Osteoblast (primary cell): ENCODE data around the gene GRIN1. TPM values are rescaled to one million over a fixed set of nuclear protein-coding genes. Genes with fewer than 3 reads are reported as not detected.
A peak's percentile ranks its signal among the peaks of the same experiment; 100 is the strongest.

ENCODE experiments used
- DNase-seq: peaks from one replicate; pipeline ENCODE4 v3.0.0; 2011; ENCODE audit warnings: low spot score, mixed read lengths; ENCODE audit not compliant: insufficient read length; ENCODE audit errors: missing footprints
- H2AFZ ChIP-seq: 2 replicates; pipeline ENCODE4 v1.6.0; 2011; ENCODE audit warnings: mild to moderate bottlenecking, low read length
- H3K27ac ChIP-seq: 2 replicates; pipeline ENCODE4 v1.5.1; 2011; ENCODE audit warnings: mild to moderate bottlenecking, low read depth, low read length, moderate library complexity
- H3K27me3 ChIP-seq: 2 replicates; pipeline ENCODE4 v1.6.0; 2012; ENCODE audit warnings: mild to moderate bottlenecking, control low read depth, inconsistent platforms, low read length, moderate library complexity; ENCODE audit not compliant: insufficient read depth
- H3K36me3 ChIP-seq: 2 replicates; pipeline ENCODE4 v1.5.1; 2011; ENCODE audit warnings: mild to moderate bottlenecking, low read length, control low read depth, moderate library complexity; ENCODE audit not compliant: insufficient read depth
- H3K4me1 ChIP-seq: 2 replicates; pipeline ENCODE4 v1.5.1; 2011; ENCODE audit warnings: mild to moderate bottlenecking, low read length, control low read depth, moderate library complexity; ENCODE audit not compliant: insufficient read depth
- H3K4me2 ChIP-seq: 2 replicates; pipeline ENCODE4 v1.6.0; 2011; ENCODE audit warnings: mild to moderate bottlenecking, low read length; ENCODE audit not compliant: insufficient read depth
- H3K4me3 ChIP-seq: fragments of 200-600 bp; sonication (generic); 3 replicates; pipeline ENCODE4 v1.5.1; 2012; ENCODE audit warnings: mild to moderate bottlenecking, low read length, inconsistent platforms; ENCODE audit not compliant: insufficient read depth
- H3K79me2 ChIP-seq: 2 replicates; pipeline ENCODE4 v1.6.0; 2012; ENCODE audit warnings: mild to moderate bottlenecking, low read length, control low read depth, inconsistent platforms; ENCODE audit not compliant: insufficient read depth
- H3K9me3 ChIP-seq: 2 replicates; pipeline ENCODE4 v1.5.1; 2011; ENCODE audit warnings: low read depth, low read length, control low read depth
- H4K20me1 ChIP-seq: 2 replicates; pipeline ENCODE4 v1.6.0; 2012; ENCODE audit warnings: mild to moderate bottlenecking, low read length, control low read depth; ENCODE audit not compliant: insufficient read depth
- total RNA-seq: library from RNA; depleted of rRNA; stranded (reverse); fragments of >200 nt; gene quantifications from 2 replicates; pipeline ENCODE4 v1.2.3, GENCODE V29; 2012
- TF ChIP-seq, protein P1 (sequence below): IDR thresholded peaks from 2 replicates; pipeline ENCODE4 v1.5.1; 2011; ENCODE audit warnings: mild to moderate bottlenecking, low read depth, low read length, moderate library complexity; ENCODE audit errors: extremely low read depth

Gene GRIN1
- total RNA-seq, 1 donor, result not detected

- Histone ChIP-seq H3K27ac (no peak overlapping the region), H3K9me3 (no peaks in the 10 kb centered on the region), H3K36me3 (no peaks in the 10 kb centered on the region), H3K79me2 (no peaks in the 10 kb centered on the region), H3K4me1 (no peaks in the 10 kb centered on the region), H3K4me2 (no peak overlapping the region), H4K20me1 (peaks cover 5% of the 10 kb centered on the region), H3K4me3 (no peak overlapping the region), H3K27me3 (peaks cover 70% of the 10 kb centered on the region), H2AFZ (no peak overlapping the region)
- DNase-seq, result peak; percentile 95
- TF ChIP-seq, protein P1, sequence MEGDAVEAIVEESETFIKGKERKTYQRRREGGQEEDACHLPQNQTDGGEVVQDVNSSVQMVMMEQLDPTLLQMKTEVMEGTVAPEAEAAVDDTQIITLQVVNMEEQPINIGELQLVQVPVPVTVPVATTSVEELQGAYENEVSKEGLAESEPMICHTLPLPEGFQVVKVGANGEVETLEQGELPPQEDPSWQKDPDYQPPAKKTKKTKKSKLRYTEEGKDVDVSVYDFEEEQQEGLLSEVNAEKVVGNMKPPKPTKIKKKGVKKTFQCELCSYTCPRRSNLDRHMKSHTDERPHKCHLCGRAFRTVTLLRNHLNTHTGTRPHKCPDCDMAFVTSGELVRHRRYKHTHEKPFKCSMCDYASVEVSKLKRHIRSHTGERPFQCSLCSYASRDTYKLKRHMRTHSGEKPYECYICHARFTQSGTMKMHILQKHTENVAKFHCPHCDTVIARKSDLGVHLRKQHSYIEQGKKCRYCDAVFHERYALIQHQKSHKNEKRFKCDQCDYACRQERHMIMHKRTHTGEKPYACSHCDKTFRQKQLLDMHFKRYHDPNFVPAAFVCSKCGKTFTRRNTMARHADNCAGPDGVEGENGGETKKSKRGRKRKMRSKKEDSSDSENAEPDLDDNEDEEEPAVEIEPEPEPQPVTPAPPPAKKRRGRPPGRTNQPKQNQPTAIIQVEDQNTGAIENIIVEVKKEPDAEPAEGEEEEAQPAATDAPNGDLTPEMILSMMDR, result no peak
These were observed 22.9 kb downstream of the GRIN1 start for GRCh38 chr9:137161558-137162486.

- no peaks in the 10 kb centered on the region for H3K36me3 ChIP-seq
- H4K20me1 ChIP-seq, result peaks cover 3% of the 10 kb centered on the region
- H3K27me3 ChIP-seq, result peaks cover 69% of the 10 kb centered on the region
- H3K27ac ChIP-seq, result no peak overlapping the region
- peak; percentile 96 for DNase-seq
- no peaks in the 10 kb centered on the region for H3K79me2 ChIP-seq
- no peak overlapping the region for H2AFZ ChIP-seq
- H3K4me2 ChIP-seq, result peak overlapping the region; percentile 28
- TF ChIP-seq, protein P1, result no peak
- H3K4me3 ChIP-seq, result no peak overlapping the region
- no peaks in the 10 kb centered on the region for H3K4me1 ChIP-seq
- H3K9me3 ChIP-seq, result no peaks in the 10 kb centered on the region
These were observed 23.8 kb downstream of the GRIN1 start for GRCh38 chr9:137162505-137163364.

GRCh38 chr9:137163365-137163715 is 24.4 kb downstream of the GRIN1 start:
- TF ChIP-seq, protein P1, result no peak
- Histone ChIP-seq H3K27ac (no peak overlapping the region), H3K9me3 (no peaks in the 10 kb centered on the region), H3K4me1 (no peaks in the 10 kb centered on the region), H3K4me2 (peak overlapping the region; percentile 28), H3K79me2 (no peaks in the 10 kb centered on the region), H3K36me3 (no peaks in the 10 kb centered on the region), H2AFZ (no peak overlapping the region), H4K20me1 (no peaks in the 10 kb centered on the region), H3K4me3 (no peak overlapping the region), H3K27me3 (peaks cover 70% of the 10 kb centered on the region)
- DNase-seq, result peak; percentile 92

GRCh38 chr9:137163805-137164204 is 24.9 kb downstream of the GRIN1 start:
- Histone ChIP-seq H3K27me3 (peaks cover 65% of the 10 kb centered on the region), H3K9me3 (no peaks in the 10 kb centered on the region), H3K27ac (no peak overlapping the region), H3K4me1 (no peaks in the 10 kb centered on the region), H4K20me1 (no peaks in the 10 kb centered on the region), H2AFZ (no peak overlapping the region), H3K4me3 (no peak overlapping the region), H3K79me2 (no peaks in the 10 kb centered on the region), H3K4me2 (no peak overlapping the region), H3K36me3 (no peaks in the 10 kb centered on the region)
- peak; percentile 91 for DNase-seq
- TF ChIP-seq, protein P1, result no peak
